Endothelial cell of umbilical vein (primary cell): ENCODE data around the gene TCP10L. TPM values are rescaled to one million over a fixed set of nuclear protein-coding genes. Genes with fewer than 3 reads are reported as not detected.

ENCODE experiments used
- BruUV-seq: library from RNA; stranded (reverse); fragments of 400-500 nt; replicated peaks from 2 replicates; lab custom pipeline; 2021; lab: Mats Ljungman, UMichigan
- CTCF ChIA-PET: fragments of 300-600, 350-600 bp; sonication (Branson Sonifier 250); formaldehyde crosslinking; loops from one replicate; lab custom pipeline; 2021; ENCODE audit warnings: antibody characterized with exemption, inconsistent platforms; lab: Charles Lee
- POLR2A ChIA-PET: fragments of 300-600, 350-600 bp; sonication (Branson Sonifier 250); formaldehyde crosslinking; loops from one replicate; lab custom pipeline; 2021; ENCODE audit warnings: antibody characterized with exemption, inconsistent platforms; lab: Charles Lee
- DNase-seq: peaks from one replicate; pipeline ENCODE4 v3.0.0-alpha.2; 2011; ENCODE audit warnings: low read depth, low spot score
- FAIRE-seq: peaks from 2 replicates; lab custom pipeline; 2011; peaks lifted over from hg19 to GRCh38; lab: Jason Lieb, UNC
- H2AFZ ChIP-seq: 2 replicates; pipeline ENCODE4 v1.6.0; 2012; ENCODE audit warnings: low read depth, low read length, control low read depth, inconsistent platforms
- H3K27ac ChIP-seq: 2 replicates; pipeline ENCODE4 v1.5.1; 2011; ENCODE audit warnings: low read depth, mild to moderate bottlenecking, control low read depth, low read length, moderate library complexity; ENCODE audit not compliant: insufficient read depth
- H3K27me3 ChIP-seq, 2 experiments: 2 replicates each; pipeline versions ENCODE4 v1.6.0 to v1.6.1; 2011; ENCODE audit warnings: low read length in 2 of 2, mixed read lengths in 1 of 2; ENCODE audit not compliant: control insufficient read depth in 2 of 2, insufficient read depth in 2 of 2
- H3K36me3 ChIP-seq, 2 experiments: 2 replicates in 1 of 2; 3 replicates in 1 of 2; pipeline ENCODE4 v1.5.1; 2011; ENCODE audit warnings: low read length in 2 of 2, mild to moderate bottlenecking in 1 of 2, moderate library complexity in 1 of 2; ENCODE audit not compliant: control insufficient read depth in 2 of 2, insufficient read depth in 2 of 2; ENCODE audit errors: extremely low read depth in 1 of 2
- H3K4me1 ChIP-seq: 3 replicates; pipeline ENCODE4 v1.5.1; 2011; ENCODE audit warnings: mild to moderate bottlenecking, low read length; ENCODE audit not compliant: control insufficient read depth, insufficient read depth; ENCODE audit errors: extremely low read depth
- H3K4me2 ChIP-seq: 2 replicates; pipeline ENCODE4 v1.6.1; 2011; ENCODE audit warnings: low read length, control low read depth, mixed read lengths; ENCODE audit not compliant: insufficient read depth
- H3K4me3 ChIP-seq, 3 experiments: fragments of 200-600 bp in 1 of 3; sonication (generic), shearing (Covaris generic) in 1 of 3; replicated peaks in 1 of 3; 2 replicates each; pipeline ENCODE4 v1.5.1; 2011 to 2016; ENCODE audit warnings: control low read depth in 3 of 3, low read length in 3 of 3, mild to moderate bottlenecking in 2 of 3, inconsistent platforms in 1 of 3, low read depth in 1 of 3, moderate library complexity in 1 of 3; ENCODE audit not compliant: insufficient read depth in 1 of 3
- H3K79me2 ChIP-seq: 2 replicates; pipeline ENCODE4 v1.6.0; 2012; ENCODE audit warnings: low read length, inconsistent platforms; ENCODE audit not compliant: control insufficient read depth, insufficient read depth
- H3K9ac ChIP-seq: replicated peaks from 2 replicates; pipeline ENCODE3; 2011; ENCODE audit warnings: low read length, control low read depth; ENCODE audit not compliant: insufficient read depth; ENCODE audit errors: extremely low read depth
- H3K9me1 ChIP-seq: replicated peaks from 3 replicates; pipeline ENCODE4 v1.6.0; 2011; ENCODE audit warnings: mild to moderate bottlenecking, low read length; ENCODE audit not compliant: control insufficient read depth, insufficient read depth; ENCODE audit errors: extremely low read depth
- H3K9me3 ChIP-seq: replicated peaks from 2 replicates; pipeline ENCODE4 v1.5.1; 2012; ENCODE audit warnings: low read length, inconsistent platforms; ENCODE audit not compliant: control insufficient read depth, insufficient read depth
- H4K20me1 ChIP-seq: replicated peaks from 2 replicates; pipeline ENCODE3; 2011; ENCODE audit warnings: mild to moderate bottlenecking, low read length; ENCODE audit not compliant: control insufficient read depth, insufficient read depth; ENCODE audit errors: extremely low read depth
- EZH2 ChIP-seq: IDR thresholded peaks from 2 replicates; pipeline ENCODE4 v1.6.1; 2012; ENCODE audit warnings: borderline replicate concordance, low read depth, mild to moderate bottlenecking, moderate library complexity, low read length, inconsistent platforms; ENCODE audit not compliant: severe bottlenecking
- FOS ChIP-seq: IDR thresholded peaks from 2 replicates; pipeline ENCODE4 v1.6.1; 2011; ENCODE audit warnings: mild to moderate bottlenecking, low read length, moderate library complexity, borderline replicate concordance; ENCODE audit not compliant: insufficient read depth
- JUN ChIP-seq: IDR thresholded peaks from 2 replicates; pipeline ENCODE4 v1.6.1; 2011; ENCODE audit warnings: borderline replicate concordance, low read depth; ENCODE audit not compliant: insufficient read length, insufficient read depth
- MYC ChIP-seq: IDR thresholded peaks from one replicate; pipeline ENCODE4 v1.6.1; 2011; ENCODE audit warnings: mild to moderate bottlenecking, low read depth, low read length
- POLR2A ChIP-seq: IDR thresholded peaks from 2 replicates; pipeline ENCODE4 v1.6.1; 2012; ENCODE audit warnings: low read depth, mild to moderate bottlenecking, control low read depth, low read length
- POLR2AphosphoS5 ChIP-seq: IDR thresholded peaks from 2 replicates; pipeline ENCODE4 v1.6.1; 2012; ENCODE audit warnings: low read depth, mild to moderate bottlenecking, control low read depth, low read length, moderate library complexity; ENCODE audit not compliant: insufficient read depth
- dilution Hi-C: fragments of 300-500 bp; cut with MboI; formaldehyde crosslinking; loops from one replicate; pipeline ENCODE4 v1.15.0; 2019; ENCODE audit warnings: low sequenced_read_pairs; ENCODE audit not compliant: extremely low pct_ligation_motif_present
- intact Hi-C: fragments of 100-400 bp; cut with micrococcal nuclease; formaldehyde crosslinking; loops from one replicate; pipeline ENCODE4 v1.10.0; 2022
- polyA plus RNA-seq, 4 experiments: library from polyadenylated mRNA; depleted of rRNA in 3 of 4; stranded (reverse) in 3 of 4; unstranded in 1 of 4; fragments of >200 nt; gene quantifications; 2 replicates each; pipeline versions ENCODE4 v1.2.1 to v1.2.3, GENCODE V29; 2011 to 2012; ENCODE audit warnings: missing spikeins in 1 of 4
- total RNA-seq: library from RNA; stranded (reverse); gene quantifications from 2 replicates; pipeline ENCODE4 v1.2.3, GENCODE V29; 2021
- TF ChIP-seq, protein P1 (sequence below), 2 donors: IDR thresholded peaks; 1 replicate in 1 of 2; 2 replicates in 1 of 2; pipeline ENCODE4 v1.5.1; 2011; ENCODE audit warnings: low read length in 2 of 2, mild to moderate bottlenecking in 2 of 2, moderate library complexity in 2 of 2, control low read depth in 1 of 2, inconsistent platforms in 1 of 2, low read depth in 1 of 2; ENCODE audit not compliant: insufficient read depth in 1 of 2; ENCODE audit errors: extremely low read depth in 1 of 2
- TF ChIP-seq, protein P2 (sequence below): IDR thresholded peaks from 2 replicates; pipeline ENCODE4 v1.6.1; 2011; ENCODE audit not compliant: insufficient read depth, insufficient read length

The TCP10L gene
- total and polyA plus RNA-seq, 2 donors (not counting 3 experiments of a cell fraction or from before 2014, with no cell fraction given): 0.07 TPM; not detected in 1

DNA sequence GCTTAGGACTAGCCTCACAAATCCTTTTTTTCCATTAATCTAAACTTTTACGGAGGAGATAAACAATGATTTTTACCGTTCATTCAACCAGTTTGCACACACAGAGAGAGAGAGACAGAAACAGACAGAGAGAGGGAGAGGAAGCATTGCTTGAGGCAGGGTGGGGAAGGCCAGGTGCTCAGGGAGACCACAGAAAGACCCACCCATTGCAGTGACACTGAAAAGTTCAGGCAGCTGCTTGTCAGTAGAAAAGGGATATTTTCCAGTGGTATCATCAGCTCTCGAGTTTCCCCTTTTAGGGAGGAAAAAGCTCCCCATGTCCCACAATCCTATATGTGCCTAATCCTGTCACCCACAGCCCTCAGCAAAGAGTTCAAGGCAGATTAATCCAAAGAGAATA lies 27.2 kb downstream of the TCP10L start:
- dilution Hi-C loops: no loop called here
- no peak for TF ChIP-seq POLR2AphosphoS5
- no peak for TF ChIP-seq JUN
- TF ChIP-seq, protein P1, sequence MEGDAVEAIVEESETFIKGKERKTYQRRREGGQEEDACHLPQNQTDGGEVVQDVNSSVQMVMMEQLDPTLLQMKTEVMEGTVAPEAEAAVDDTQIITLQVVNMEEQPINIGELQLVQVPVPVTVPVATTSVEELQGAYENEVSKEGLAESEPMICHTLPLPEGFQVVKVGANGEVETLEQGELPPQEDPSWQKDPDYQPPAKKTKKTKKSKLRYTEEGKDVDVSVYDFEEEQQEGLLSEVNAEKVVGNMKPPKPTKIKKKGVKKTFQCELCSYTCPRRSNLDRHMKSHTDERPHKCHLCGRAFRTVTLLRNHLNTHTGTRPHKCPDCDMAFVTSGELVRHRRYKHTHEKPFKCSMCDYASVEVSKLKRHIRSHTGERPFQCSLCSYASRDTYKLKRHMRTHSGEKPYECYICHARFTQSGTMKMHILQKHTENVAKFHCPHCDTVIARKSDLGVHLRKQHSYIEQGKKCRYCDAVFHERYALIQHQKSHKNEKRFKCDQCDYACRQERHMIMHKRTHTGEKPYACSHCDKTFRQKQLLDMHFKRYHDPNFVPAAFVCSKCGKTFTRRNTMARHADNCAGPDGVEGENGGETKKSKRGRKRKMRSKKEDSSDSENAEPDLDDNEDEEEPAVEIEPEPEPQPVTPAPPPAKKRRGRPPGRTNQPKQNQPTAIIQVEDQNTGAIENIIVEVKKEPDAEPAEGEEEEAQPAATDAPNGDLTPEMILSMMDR (IDR thresholded peaks at IDR 0.05; ENCODE audit: extremely low read depth in 1 of 2, insufficient read depth in 1 of 2, low read depth in 1 of 2, low read length in 2 of 2): no peak
- no peak for TF ChIP-seq MYC
- TF ChIP-seq EZH2: no peak
- TF ChIP-seq FOS: no peak
- no peak for TF ChIP-seq POLR2A
- TF ChIP-seq, protein P2, sequence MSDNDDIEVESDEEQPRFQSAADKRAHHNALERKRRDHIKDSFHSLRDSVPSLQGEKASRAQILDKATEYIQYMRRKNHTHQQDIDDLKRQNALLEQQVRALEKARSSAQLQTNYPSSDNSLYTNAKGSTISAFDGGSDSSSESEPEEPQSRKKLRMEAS: no peak
- CTCF ChIA-PET: interaction anchor here (0.9 kb wide), 1 partner anchor 155 kb away, joined by 3 read pairs; no protein-coding TSS in a partner anchor

More for the DNA sequence above, 27.2 kb downstream of the TCP10L start:
- no peaks in the 10 kb centered on the region for H3K9me1 ChIP-seq
- no peak overlapping the region for H3K4me3 ChIP-seq
- H3K9me3 ChIP-seq: no peaks in the 10 kb centered on the region
- H3K27me3 ChIP-seq: no peaks in the 10 kb centered on the region
- H3K4me1 ChIP-seq: peaks cover 6% of the 10 kb centered on the region
- no peak overlapping the region for H3K4me2 ChIP-seq
- intact Hi-C loops: no loop called here
- no peak overlapping the region for H2AFZ ChIP-seq
- no peaks in the 10 kb centered on the region for H4K20me1 ChIP-seq
- POLR2A ChIA-PET: no interaction called here
- no peaks in the 10 kb centered on the region for H3K36me3 ChIP-seq
- no peaks in the 10 kb centered on the region for H3K79me2 ChIP-seq
- FAIRE-seq: no peak
- DNase-seq: no peak
- no peak overlapping the region for H3K27ac ChIP-seq
- no TSS peak for BruUV-seq
- no peak overlapping the region for H3K9ac ChIP-seq
